COR-L47 (cell line): ENCODE measurements around the gene ONECUT3.
"Not testable (repeated sequence)": the region's sequence is repeated elsewhere in the genome, so short reads cannot be mapped to it uniquely, and the experiment has no call there.

Experiments used
- DNase-seq: peaks from one replicate; lab custom pipeline; 2025; lab: John Stamatoyannopoulos, UW

Gene ONECUT3

DNA sequence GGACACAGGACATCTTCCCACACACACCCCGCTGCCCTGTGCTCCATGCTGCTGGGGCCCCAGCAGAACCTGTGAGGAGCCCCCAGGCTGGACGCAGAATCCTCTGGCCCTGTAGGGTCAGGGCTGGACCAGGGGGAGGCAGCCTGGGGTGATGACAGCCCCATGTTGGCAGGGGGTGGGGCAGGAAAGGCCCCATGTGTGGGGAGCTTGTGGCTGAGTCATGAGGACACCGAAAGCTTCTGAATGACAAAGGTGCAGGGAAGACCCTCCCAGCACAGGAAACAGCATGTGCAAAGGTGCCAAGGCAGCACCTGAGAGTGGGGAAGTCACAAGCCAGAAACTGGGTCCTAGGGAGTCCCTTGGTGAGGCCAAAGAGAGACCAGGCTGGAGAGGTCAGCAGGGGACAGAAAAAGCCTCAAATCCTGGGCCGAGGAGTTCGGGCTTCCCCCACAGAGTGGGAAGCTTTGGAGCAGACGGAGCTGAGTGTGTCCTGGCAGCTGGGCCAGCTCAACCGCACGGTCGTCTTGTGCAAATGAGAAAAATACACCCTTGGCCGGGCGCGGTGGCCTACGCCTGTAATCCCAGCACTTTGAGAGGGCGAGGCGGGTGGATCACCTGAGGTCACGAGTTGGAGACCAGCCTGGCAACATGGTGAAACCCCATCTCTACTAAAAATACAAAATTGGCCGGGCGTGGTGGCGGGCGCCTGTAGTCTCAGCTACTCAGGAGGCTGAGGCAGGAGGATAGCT, 41.3 kb downstream of the ONECUT3 start:
- no peak for DNase-seq

DNA sequence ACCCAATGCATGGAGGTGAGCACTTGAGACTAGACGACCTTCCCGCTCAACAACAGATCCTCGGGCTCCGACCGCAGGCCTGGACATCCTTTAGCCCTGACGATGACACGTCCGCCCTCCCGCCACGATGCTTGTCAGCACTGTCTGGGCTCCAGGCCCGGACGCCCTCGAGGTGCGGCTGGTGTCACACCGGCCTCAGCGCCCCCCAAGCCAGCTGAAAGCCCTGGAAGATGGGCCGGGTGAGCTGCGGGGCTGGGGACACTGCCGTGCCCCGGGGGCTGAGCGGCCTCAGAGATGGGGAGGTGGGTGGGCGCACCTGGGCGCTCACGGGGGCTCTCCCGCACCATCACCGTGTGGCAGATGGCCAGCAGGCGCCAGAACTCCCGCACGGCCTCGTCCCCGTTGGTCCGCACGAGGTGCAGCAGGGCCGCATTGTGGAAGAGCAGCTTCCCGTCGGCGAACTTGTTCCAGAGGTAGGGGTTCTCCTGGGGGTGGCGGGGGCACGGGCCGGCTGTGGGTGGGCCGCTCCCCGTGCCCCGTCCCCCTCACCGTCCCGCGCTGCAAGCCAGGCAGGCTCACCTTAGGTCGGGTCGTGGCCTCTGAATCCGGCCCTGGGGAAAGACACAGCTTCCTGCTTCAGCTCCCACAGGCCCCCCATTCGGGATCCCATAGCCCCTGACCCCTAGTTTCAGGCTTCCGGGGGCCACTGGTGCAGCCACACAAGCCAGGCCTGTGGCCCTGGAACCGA, 43.3 kb downstream of the ONECUT3 start:
- DNase-seq: no peak

- DNase-seq: not testable (repeated sequence)
Measured at GRCh38 chr19:1797313-1797712, 44.0 kb downstream of the ONECUT3 start.

DNA sequence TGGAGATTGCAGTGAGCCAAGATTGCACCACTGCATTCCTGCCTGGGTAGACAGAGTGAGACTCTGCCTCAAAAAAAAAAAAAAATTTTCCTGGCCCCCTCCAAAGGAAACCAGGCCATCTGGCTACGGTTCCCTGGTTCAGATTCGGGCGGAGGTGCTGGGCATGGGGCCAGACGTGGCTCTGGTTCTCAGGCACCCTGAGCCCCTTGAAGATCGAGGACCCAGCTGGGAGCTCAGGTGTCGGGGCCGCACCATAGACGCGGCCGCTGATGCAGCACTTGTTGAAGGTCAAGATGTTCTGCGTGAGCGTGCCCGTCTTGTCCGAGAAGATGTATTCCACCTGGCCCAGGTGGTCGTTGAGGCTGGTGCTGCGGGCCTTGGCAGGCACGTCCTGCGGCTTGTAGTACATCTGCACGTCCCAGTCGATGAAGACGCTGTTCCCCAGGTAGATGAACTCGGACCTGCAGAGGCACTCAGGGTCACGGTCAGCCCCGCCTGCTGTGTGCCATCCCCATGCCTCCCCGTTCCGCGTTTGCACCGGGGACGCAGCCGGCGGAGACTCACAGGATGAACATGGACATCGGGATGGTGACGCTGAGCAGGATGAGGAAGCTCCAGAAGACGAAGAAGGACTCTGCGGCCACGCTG, 46.5 kb downstream of the ONECUT3 start:
- DNase-seq: no peak

DNA sequence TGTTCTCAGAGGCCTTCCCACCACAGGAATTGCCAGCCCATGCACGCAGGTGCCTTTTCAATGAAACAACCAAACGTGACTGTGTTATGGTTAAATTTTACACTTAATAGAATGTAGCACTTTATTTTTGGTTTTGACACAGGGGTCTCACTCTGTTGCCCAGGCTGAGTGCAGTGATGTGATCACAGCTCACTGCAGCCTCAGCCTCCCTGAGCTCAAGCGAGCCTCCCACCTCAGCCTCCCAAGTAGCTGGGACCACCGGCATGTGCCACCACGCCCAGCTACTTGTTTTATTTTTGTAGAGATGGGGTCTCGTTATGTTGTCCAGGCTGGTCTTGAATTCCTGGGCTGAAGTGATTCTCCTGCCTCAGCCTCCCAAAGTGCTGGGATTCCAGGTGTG, 51.6 kb downstream of the ONECUT3 start:
- no peak for DNase-seq

- DNase-seq: no peak
Measured at GRCh38 chr19:1805401-1806183, 52.3 kb downstream of the ONECUT3 start.

GRCh38 chr19:1806184-1807029, 53.1 kb downstream of the ONECUT3 start:
- no peak for DNase-seq

DNA sequence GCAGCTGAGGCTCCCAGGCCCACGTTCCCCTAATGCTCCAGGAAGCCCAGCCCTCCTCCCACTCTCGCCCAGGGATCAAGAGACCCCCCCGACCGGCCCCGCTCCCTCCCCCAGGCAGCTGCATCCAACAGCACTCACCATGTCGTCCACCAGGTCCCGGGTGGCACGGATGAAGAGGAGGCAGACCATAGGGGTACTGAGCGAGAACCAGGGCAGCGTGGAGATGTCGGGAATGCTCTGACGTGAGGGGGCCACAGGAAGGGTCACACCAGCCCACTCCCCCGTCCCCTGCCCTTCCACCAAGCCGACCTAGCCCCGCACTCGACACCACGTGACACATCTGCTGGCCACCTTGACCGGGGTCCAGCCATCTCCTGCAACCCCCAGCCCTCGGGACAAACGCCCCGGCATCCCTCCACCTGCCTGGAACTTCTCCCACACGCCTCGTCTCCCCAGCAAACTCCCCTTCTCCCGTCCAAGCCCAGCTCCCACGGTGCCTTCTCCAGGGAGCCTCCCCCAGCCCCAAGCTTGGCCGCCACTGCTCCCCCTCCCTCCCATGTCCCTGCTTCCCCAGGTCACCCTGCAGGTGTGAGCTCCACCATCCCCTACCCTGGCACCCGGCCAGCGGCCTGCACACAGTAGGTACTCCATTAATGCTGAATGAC, 53.9 kb downstream of the ONECUT3 start:
- DNase-seq: no peak

DNA sequence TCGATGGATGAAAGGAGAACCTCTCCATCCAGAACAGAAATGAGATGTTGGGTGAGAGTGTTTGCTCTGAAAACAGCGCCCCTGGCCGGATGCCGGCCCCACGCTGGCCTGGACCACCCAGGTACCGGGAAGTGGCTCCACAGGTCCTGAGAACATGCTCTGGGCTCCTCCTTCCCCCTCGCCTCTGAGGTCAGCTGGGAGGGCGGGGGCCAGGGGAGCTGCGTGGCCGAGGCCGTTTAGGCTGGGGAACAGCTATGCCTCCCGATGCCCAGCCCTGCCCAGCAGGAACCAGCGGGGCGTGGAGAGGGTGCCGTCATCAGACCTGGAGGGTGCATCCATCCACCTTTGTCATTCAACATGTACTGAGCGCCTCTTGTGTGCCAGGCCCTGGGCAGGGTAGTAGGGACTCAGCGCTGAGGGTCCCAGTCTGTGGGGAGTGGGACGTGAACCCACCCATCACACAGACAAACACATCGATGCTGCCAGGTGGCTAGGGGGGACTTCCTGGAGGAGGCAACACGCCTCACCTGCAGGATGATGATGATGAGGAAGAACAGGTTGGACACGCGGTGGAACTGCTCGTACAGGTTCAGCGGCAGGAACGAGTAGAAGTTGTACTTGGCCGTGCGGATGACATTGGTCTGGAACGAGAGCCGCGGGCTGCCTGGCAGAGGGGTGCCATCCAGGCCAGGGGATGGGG, 54.5 kb downstream of the ONECUT3 start:
- DNase-seq: no peak

DNA sequence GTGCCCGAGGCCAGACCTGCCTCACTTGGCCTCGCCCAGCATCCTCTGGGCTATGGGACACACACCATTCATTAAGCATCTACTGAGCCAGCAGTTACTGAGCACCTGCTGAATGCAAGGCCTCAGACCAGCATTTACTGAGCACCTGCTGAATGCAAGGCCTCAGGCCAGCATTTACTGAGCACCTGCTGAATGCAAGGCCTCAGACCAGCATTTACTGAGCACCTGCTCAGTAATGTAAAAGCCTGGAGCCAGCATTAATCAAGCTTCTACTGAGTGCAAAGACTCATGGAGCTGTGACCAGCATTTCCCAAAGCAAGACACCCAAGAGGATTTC, 55.1 kb downstream of the ONECUT3 start:
- DNase-seq: no peak

GRCh38 chr19:1809678-1810077, 56.4 kb downstream of the ONECUT3 start:
- DNase-seq: no peak

DNA sequence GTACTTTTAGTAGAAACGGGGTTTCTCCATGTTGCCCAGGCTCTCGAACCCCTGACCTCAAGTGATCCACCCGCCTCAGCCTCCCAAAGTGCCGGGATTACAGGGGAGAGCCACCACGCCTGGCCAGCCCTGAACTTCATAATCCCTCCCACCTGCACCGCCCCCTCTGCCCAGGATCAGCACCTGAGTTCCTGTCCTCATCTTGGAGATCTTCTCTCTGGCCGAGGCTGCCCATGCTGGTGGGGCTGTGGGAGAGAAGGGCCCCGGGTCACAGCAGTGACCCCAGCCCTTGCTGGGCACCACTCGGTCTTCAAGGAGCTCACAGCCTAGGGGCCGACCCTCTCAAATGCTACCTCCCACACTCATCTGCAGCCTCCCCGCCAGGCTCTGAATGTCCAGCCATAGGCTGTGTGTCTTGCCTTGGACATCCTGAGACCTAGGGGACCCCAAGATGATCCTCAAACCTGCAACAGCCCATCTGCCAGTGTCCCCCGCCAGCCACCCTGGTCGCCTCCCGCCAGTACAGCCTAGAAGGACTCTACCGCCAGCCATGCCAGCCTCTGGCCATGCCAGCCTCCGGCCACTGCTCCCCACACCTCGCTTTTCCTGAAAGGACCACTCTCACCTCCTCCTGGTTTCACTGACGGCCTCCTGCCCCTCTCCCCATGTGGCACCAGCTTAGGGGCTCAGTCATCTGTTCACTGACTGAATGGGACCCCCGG, 57.3 kb downstream of the ONECUT3 start:
- no peak for DNase-seq

GRCh38 chr19:1811472-1811894, 58.2 kb downstream of the ONECUT3 start:
- DNase-seq: no peak

DNA sequence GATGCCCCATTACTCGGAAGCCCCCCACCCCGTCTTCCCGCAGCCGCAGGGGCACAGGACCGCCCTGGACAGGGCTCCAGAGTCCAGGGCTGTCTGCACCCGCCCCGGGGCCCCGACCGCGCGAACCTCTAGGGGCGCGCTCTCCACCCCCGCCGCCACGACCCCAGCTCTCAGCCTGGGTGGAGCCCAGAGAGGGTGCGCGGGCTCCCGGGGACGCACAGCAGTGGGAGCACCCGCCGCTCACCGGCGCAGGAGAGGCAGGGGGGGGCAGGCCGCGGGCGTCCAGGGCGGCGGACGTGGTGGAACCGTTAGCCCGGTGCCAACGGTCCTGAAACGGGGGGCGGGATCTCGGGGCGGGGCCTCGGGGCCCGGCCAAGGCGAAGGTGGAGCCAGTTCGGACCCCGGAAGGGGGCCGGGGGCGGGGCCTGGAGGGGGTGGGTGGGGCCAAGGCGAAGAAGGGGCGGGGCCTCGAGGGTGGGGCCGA, 58.7 kb downstream of the ONECUT3 start, which contains the start of gene ATP8B3:
Gene ATP8B3 (minus strand): TSS at position 335 of the 484 bp plus-strand sequence. CDS start 540 bp downstream, outside the sequence.
- no peak for DNase-seq

DNA sequence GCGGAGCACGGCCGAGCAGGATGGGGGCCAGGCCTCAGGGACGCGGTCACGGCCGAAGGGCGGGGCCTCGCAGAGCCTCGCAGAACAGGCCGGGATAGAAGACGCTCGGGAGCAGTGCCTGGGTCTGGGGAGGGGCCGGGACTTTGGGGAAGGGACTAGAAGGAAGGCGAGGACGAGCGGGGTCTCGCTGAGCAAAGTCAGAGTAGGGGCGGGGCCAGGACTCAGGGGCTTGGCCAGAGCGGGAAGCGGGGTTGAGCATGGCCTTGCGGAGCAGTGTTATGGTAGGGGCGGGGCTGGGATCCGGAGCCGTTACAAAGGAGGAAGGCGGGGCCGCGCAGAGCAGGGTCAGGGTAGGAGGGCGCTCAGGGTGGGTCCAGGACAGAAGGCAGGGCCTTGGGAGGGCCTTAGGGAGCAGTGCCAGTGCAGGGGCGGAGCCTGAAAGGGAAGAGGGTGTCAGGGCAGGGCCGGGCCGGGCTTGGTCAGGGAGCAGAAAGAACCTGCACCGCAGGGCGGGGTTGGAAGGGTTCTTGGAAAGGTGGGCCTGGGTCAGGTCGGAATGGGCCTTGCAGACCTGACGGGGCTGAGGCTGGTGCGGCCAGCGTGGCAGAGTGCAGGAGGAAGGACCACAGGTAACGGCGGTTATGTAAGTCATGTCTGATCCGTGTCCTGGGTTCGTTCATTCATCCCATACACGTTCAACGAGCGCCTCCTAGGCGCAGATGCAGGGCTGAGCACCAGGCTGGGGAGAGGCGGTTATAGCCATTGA, 59.3 kb downstream of the ONECUT3 start:
- peak; percentile 47 for DNase-seq

GRCh38 chr19:1813192-1814182, 60.2 kb downstream of the ONECUT3 start:
- DNase-seq: no peak

- DNase-seq: no peak
Measured at GRCh38 chr19:1814391-1814790, 61.1 kb downstream of the ONECUT3 start.
